ENCODE results near the gene NAPA.
A peak's percentile ranks its signal among the peaks of the same experiment; 100 is the strongest.

NAPA gene

GRCh38 chr19:47514869-47515588, at the start of gene NAPA:
NAPA (minus strand) TSS chr19:47515063; CDS start chr19:47514940, 123 bp downstream.
- DNase-seq (ENCODE audit: low spot score): peak; percentile 100

GRCh38 chr19:47564081-47564480, 49.2 kb upstream of the NAPA start:
- DNase-seq (ENCODE audit: low spot score): no peak

GRCh38 chr19:47561440-47562057, 46.7 kb upstream of the NAPA start:
- no peak for DNase-seq (ENCODE audit: low spot score)

- no peak for DNase-seq (ENCODE audit: low spot score)
Observed at GRCh38 chr19:47560999-47561398, 46.1 kb upstream of the NAPA start.

- no peak for DNase-seq (ENCODE audit: low spot score)
Observed at GRCh38 chr19:47550129-47550528, 35.3 kb upstream of the NAPA start.

GRCh38 chr19:47549261-47549862, 34.5 kb upstream of the NAPA start:
- no peak for DNase-seq (ENCODE audit: low spot score)

- no peak for DNase-seq (ENCODE audit: low spot score)
Observed at GRCh38 chr19:47547199-47547598, 32.3 kb upstream of the NAPA start.

GRCh38 chr19:47545061-47545948, 30.4 kb upstream of the NAPA start:
- DNase-seq (ENCODE audit: low spot score): no peak

GRCh38 chr19:47544476-47544875, 29.6 kb upstream of the NAPA start:
- DNase-seq (ENCODE audit: low spot score): no peak

- DNase-seq (ENCODE audit: low spot score): no peak
Observed at GRCh38 chr19:47544075-47544474, 29.2 kb upstream of the NAPA start.

- no peak for DNase-seq (ENCODE audit: low spot score)
Observed at GRCh38 chr19:47542030-47542475, 27.2 kb upstream of the NAPA start.

GRCh38 chr19:47541518-47541917, 26.7 kb upstream of the NAPA start:
- DNase-seq (ENCODE audit: low spot score): no peak

GRCh38 chr19:47540748-47541147, 25.9 kb upstream of the NAPA start:
- DNase-seq (ENCODE audit: low spot score): no peak

GRCh38 chr19:47539747-47540311, 25.0 kb upstream of the NAPA start:
- no peak for DNase-seq (ENCODE audit: low spot score)

GRCh38 chr19:47538812-47539211, 23.9 kb upstream of the NAPA start:
- no peak for DNase-seq (ENCODE audit: low spot score)

- no peak for DNase-seq (ENCODE audit: low spot score)
Observed at GRCh38 chr19:47537493-47537892, 22.6 kb upstream of the NAPA start.

GRCh38 chr19:47534628-47535027, 19.8 kb upstream of the NAPA start:
- DNase-seq (ENCODE audit: low spot score): no peak

GRCh38 chr19:47531640-47532387, 17.0 kb upstream of the NAPA start:
- DNase-seq (ENCODE audit: low spot score): no peak

- no peak for DNase-seq (ENCODE audit: low spot score)
Observed at GRCh38 chr19:47529018-47529742, 14.3 kb upstream of the NAPA start.

GRCh38 chr19:47526798-47527197, 11.9 kb upstream of the NAPA start:
- DNase-seq (ENCODE audit: low spot score): no peak

- no peak for DNase-seq (ENCODE audit: low spot score)
Observed at GRCh38 chr19:47523473-47523872, 8.6 kb upstream of the NAPA start.

All from Ammon's horn (tissue), 1 donor.